ENCODE results near the gene MGAT4A.
"Not testable (repeated sequence)": the region's sequence is repeated elsewhere in the genome, so short reads cannot be mapped to it uniquely, and the experiment has no call there.

The MGAT4A gene

DNA sequence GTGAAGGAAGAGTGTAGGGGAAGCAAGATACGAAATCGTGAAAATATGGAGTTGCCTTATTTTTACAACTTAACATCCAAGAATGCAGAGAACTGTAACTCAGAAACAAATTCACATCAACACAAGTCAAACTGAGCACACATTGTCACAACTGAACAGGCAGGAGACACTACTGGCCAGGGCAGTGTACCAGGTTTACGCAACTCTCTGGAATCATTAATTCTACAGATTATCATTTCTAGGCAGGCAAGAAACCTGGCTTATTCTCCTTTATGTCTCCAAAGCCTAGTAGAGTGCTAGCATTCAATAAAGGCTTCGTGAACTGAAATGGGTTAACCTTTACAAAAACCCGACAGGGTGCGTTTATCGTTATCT lies 123.2 kb downstream of the MGAT4A start:
- no peak for DNase-seq (ENCODE audit: low spot score)

DNA sequence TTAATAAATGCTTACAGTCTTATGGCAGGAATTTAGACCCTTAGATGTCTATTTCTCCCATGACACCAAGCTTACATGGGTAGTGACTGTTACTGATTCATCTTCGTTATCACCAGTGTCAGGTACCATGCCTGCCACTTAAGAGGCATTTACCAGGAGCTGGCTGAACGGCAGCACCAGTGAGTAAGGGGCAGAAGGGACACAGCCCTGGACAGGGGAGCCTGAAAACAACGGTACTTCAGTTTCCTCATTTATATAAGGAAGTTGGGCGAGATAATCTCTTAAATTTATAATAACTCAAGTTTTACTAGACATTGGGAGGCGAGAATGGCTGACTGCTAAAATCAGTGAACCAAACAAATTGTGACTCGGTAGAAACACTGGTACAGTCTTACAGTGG lies 123.8 kb downstream of the MGAT4A start:
- no peak for DNase-seq (ENCODE audit: low spot score)

DNA sequence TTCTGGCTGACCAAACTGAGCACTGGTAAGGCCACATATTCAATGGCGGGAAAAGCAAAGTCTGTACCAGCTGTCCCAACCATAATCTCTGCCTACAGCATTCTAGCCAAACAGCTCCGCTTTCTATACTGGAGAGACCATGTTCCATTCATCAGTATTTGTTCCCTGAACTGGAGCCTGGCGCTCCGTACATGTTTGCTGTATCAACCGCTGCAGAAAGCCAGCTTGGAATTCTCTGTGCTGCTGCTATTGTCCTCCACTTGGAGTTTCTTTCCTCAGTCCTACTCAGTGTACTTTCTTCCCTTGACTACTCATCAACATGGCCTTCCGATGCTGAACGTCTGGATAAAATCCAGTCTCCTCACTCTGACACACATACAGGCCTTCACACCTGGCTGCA lies 124.5 kb downstream of the MGAT4A start:
- DNase-seq (ENCODE audit: low spot score), result no peak

DNA sequence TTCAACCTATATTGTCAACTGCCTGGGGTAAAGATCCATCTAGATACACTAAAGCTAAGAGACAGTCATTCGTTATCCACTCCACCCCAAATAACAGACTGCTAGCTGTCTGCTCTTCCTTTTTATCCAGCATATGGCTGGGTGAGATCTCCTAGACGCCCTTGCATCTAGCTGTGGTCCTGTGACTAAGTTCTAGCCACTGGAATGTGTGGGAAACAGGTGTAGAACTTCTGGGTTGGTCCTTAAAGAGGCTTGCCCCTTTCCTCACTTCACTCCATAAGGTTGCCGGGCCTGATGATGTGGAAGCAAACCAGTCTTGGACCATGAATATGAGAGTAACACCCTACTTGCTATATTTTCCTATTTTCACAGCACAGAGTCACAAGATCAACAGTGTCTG lies 125.9 kb downstream of the MGAT4A start:
- DNase-seq (ENCODE audit: low spot score), result no peak

DNA sequence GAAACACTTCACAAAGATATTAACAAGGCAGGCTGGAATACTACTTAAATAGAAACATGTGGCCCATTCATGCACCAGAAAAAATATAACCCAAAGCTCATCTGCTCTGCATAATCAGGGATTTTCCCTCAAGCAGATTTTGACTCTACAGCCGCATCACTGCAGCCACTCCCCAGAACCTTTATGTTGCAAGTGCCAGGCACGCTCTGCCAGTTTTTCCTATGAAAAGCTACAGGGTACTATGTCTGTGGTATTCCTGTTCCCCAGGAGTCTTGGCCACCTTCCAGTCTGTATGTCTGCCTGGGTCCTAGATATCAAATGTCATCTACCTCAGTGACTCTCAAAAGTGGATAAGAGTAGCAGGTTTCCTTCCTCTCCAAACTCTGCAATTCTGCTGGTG lies 126.4 kb downstream of the MGAT4A start:
- no peak for DNase-seq (ENCODE audit: low spot score)

DNA sequence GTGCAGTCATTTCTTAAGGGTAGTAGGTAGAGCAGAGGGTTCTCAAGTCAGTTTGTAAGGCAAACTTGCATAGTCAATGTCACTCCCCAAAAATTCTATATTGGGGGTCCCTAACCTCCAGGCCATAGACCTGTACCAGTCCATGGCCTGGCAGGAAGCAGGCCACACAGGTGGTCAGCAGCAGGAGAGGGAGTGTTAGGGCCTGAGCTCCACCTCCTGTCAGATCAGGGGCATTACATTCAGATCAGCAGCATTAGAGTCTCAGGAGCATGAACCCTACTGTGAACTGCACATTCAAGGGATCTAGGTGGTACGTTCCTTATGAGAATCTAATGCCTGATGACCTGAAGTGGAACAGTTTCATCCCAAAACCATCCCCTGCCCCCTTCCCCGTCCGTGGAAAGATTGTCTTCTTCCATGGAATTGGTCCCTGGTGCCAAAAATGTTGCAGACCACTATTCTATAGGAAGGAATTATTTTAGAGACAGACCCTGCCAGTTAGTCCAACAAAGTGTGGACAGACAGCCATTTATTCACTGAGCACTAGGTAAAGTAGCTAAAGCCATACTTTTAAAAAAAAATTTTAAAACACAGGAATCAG lies 129.3 kb downstream of the MGAT4A start:
- no peak for DNase-seq (ENCODE audit: low spot score)

DNA sequence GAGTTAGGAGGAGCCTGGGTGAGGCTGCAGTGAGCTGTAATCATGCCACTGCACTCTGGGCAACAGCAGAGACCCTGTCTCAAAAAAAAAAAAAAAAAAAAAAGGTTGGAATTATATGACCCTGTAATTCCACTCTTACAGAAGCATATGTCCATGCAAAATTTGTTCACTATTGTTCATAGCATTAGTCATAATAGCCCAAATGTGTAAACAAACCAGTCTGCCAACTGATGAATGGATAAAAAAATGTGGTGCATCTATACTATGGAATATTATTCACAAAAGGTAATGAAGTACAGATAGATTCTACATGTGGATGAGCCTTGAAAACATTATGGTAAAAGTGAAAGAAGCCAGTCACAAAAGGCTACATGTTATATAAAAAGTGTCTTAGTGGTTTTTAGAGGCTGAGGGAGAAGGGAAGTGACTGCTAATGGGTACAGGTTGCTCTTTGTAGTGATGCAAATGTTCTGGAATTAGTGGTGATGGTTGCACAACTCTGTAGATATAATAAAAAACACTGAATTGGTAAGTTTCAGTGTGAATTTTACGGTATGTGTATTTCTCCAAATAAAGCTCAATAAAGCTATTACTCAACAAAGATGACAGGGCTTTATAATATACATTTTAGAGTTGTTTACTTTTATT lies 132.0 kb downstream of the MGAT4A start:
- no peak for DNase-seq (ENCODE audit: low spot score)

DNA sequence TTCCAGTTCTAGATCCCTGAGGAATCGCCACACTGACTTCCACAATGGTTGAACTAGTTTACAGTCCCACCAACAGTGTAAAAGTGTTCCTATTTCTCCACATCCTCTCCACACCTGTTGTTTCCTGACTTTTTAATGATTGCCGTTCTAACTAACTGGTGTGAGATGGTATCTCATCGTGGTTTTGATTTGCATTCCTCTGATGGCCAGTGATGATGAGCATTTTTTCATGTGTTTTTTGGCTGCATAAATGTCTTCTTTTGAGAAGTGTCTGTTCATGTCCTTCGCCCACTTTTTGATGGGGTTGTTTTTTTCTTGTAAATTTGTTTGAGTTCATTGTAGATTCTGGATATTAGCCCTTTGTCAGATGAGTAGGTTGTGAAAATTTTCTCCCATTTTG lies 136.3 kb downstream of the MGAT4A start:
- not testable (repeated sequence) for DNase-seq (ENCODE audit: low spot score)

DNA sequence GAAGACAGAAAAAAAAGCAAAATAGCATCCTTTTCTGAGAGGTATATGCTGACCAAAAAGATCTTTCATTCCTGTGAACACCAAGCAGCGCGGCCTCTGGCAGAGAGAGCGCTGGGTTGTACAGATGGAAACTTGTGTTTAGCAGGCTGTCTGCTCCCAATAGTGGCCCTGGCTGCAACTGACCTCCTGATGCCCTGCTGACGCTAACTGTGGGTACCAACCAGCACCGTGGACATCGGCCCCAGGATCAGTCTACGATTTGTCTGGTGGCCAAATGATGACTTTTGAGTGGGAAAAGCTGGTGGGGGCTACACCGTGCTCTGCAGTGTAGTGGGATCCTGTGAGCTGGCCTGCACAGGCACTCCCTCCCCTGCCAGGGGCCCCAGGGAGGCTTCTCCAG lies 138.4 kb downstream of the MGAT4A start:
- no peak for DNase-seq (ENCODE audit: low spot score)

DNA sequence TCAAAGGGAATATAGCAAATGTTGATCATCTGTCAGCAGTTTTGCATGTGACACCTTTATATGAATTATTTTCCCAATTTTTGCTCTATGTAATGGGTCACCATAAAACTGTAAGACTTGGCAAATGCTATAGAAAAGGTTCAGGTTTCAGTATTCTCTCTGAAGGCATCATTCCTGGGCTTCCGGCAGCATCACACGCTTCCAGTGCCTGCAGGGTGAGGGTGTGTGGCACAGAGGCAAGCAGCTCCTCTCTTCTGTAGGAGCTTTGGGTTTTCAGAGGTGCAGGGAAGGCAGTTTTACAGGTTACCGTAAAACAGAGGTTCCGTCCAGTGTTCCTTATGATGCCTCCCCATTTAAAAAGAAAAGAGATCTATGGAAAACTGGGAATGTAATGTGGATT lies 141.4 kb downstream of the MGAT4A start:
- DNase-seq (ENCODE audit: low spot score), result no peak

DNA sequence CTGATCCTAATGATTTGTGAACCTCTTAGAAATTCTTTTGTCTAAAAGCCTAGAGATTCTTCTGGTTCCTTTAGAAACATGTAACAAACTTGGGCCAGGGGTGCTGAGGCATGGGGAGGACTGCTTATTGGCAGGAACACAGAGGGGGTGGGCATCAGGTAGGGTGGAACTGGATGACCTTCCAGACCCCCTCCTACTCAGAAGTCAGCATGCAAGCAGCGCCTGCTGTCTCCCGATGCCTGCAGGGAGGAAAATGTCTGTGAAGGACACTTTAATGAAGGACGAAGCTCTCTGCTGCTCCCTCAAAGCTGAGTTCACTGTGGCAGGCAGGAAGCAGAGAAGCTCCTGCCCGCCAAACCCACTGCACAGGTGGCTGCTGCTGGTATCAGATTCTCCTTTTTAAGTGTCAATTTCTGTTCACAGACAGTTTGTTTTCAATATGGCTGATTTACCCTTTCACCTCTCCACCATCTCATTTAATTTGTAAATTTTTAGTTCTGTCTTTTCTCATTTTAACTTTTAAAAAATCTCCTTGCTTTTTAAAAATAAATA lies 142.0 kb downstream of the MGAT4A start:
- no peak for DNase-seq (ENCODE audit: low spot score)

DNA sequence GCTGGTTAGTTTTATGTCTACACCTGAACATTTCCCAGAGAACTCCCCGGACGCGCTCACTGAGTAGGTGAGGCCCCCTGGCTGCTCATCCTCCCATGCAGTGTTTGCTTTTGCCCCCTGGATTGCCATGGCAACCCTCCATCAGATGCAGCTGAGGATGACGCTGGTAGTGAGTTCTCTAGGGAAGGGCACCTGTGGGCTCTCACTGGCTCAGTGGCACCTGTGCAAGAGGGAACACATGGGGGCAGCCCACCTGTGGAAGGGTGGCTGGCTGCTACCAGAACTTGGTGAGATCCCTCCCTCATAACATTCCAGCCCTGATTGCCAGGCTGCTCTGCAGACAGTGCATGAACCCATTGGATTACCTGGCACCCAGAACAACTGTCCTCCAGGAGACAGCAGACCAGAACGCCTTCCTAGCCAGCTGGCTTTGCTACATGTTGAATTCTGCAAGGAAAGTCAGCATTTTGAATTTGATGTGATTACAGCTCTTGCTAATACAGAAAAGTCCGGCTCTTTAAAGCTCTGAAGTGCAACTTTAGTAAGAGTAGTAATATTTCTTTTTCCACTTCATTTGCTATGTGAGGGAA lies 144.3 kb downstream of the MGAT4A start:
- DNase-seq (ENCODE audit: low spot score), result no peak

DNA sequence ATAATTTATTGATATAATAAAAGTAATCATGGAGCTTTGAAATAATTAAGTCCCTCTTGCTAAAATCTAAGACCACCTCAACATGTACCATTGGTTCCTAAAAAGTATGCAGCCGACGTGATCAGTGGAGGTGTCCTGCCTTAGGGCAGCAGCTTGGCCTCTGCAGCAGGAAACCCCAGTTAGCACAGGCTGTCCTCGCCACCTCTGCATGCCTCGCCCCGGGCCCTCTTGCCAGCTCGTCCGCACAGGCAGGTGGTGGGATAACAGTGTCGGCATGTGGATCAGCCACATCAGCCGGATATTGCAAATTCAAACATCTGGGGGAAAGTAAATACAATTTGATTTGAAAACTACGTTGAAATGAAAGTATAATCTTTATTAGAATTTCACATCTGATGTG lies 145.5 kb downstream of the MGAT4A start:
- DNase-seq (ENCODE audit: low spot score), result no peak

DNA sequence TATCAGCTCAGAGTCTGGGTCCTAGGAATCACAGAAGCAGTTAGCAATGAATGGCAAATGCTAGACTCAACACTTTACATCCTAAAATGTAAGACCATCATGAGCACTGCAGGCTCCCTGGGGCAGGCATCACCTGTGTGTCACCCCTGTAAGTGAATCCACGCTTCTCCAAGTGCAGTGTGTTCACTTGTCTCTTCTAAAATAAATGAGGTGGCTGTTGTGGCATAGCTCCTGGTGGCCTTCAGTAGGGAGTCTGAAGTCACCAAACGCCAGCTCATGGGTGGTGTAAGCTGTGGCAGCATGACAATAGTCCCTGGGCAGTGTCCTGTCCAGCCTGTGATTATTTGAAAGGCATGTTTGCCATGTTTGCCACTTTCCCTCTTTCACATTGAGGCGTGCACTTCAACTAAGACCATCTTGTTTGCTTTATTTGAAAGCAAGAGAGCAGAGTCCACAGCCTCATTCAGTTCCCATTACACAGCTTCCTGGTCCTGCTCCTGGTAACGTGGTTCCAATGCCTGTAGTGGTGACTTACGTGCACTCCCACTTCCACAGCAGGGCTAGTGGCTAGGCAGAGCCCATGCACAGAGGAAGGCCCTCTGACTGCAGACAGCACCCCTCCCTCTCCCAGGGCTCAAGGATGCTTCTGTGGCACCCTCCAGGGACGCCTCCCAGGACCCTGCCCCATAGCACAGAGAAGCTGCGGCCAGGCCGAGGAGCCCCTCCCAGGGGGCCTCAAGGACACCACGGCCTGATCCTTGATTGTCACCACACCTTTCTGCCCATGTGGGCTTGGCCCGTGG lies 146.9 kb downstream of the MGAT4A start:
- no peak for DNase-seq (ENCODE audit: low spot score)

DNA sequence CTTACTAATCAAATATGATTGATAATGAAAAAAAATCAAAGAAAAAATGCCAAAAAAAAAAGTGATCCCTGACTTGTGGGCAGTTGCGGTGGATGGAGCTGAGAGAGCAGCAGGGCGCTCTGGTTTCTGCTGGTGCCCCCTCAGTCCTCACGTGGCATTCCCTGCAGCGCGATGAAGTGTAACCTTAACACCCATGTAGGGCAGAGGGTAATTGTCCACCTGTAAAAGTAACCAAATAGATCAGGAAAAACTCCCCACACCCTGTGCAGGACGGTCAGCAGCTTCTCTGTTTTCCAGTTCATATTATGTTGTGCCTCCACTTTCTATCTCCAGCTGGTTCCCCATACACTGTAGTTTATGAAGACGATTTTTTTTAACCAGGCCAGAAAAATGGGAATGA lies 147.7 kb downstream of the MGAT4A start:
- no peak for DNase-seq (ENCODE audit: low spot score)

DNA sequence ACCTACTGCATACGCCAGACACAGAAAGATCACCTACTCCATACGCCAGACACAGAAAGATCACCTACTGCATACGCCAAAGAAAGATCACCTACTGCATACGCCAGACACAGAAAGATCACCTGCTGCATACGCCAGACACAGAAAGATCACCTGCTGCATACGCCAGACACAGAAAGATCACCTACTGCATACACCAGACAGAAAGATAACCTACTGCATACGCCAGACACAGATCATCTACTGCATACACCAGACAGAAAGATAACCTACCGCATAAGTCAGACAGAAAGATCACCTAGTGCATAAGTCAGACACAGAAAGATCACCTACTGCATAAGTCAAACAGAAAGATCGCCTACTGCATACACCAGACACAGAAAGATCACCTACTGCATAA lies 148.4 kb downstream of the MGAT4A start:
- no peak for DNase-seq (ENCODE audit: low spot score)

DNA sequence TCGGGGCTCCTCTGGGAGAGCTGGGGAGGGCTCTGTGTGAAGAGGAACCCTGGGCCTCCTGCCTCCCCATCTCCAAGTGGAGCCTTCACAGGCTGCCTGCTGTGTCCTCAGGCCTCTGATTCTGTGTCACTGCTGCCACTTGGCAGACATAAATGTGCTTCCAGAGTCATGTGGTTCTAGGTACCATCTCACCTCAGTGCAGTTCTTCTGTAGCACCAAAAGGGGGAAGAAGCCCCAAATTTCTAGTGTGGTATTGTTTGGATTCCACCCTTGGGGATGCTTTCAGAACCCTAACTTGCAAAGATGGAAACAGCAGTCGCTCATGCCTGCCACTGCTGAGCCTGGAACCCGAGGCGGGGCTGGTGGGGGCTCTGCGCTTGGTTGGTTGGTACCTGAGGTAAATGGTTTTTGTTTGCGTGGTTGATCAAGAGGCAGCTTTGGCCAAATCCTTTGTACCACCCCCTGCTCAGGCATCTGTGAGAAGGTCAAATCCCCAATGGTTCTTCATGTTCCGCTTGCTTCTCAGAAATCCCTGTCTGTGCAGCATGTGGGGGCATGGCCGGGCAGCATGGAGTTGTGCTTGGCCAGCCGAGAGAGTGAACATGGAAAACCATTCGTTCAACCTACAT lies 150.2 kb downstream of the MGAT4A start:
- no peak for DNase-seq (ENCODE audit: low spot score)

DNA sequence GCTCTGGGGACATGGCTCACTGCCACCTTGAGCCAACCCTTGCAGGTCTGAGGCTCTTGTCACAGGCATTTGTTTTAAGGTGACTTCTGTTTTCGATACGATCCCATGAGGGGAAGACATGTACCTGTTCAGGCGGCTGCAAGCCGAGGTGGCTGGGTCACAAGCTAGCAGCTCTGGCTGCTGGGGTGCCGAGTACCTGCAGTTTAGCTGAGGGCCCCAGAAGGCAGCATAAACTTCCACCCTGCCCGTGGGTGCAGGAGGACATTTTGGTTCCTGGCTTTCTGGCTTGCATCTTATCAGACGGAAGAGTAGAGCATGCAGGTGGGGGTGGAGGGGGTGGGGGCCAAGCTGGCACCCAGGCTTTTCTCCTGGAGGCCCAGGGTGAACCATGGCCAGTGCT lies 151.0 kb downstream of the MGAT4A start:
- no peak for DNase-seq (ENCODE audit: low spot score)

DNA sequence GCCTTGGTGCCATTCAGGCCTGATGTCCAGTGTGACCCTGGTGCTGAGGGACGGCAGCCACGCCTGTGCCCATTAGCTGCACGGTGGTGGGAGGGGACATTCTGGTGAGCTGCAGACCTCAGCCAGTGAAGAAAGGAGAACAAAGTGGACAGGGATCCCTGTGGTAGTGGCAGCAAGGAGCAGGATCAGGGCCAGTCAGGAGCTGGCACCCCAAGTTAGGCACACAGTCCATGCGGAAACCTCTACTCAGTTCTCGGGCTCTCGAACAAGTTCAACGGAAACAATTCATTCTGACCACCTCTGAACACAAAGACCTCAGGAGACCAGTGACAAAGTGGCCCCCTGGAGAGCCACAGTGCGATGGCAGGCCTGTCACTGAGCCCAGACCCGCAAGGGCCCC lies 152.7 kb downstream of the MGAT4A start:
- DNase-seq (ENCODE audit: low spot score), result no peak

DNA sequence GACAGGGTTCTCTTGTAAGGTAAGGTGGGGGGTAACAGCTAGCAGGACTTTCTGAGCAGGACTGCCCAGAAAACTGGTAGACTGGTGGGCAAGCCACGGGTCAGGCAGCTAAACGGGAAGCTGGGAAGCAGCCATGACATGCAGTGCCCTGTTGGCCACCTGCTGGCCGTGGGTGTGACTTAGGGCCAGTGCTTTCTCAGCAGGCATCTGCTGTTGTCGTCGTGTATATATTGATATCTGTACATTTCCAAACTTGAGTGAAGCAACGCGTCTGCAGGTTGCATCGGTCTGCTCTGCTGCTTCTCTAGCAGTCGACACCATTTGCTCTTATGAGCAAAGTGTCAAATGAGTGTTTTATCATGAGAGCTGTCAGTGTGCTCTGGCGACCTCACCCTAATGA lies 153.6 kb downstream of the MGAT4A start:
- DNase-seq (ENCODE audit: low spot score), result no peak

DNA sequence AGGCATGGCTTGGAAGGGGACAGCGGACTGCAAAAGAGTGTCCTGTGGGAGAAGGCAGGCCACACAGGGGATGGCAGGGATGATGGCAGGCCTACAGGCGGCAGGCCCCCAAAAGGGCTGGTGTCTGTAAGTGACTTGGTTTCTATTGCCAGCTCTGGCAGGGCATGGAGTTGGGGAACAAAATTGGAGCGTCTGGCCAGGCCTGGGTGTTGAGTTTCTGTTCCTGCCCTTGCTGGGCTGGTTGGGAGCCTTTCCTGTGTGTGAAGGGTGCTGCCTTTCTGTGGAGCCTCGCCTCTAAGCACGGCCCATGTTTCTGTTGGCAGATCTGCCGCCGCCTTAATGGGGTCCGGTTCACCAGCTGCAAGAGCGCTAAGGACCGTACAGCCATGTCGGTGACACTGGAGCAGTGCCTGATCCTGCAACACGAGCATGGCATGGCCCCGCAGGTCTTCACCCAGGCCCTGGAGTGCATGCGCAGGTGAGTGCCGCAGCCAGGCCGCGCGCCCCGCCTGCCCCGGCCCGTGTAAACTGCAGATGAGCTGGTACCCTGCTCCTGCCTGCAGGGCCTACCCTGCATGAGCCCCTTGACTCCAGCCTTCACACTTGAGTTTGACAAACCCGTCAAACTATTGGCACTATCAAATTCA lies 154.1 kb downstream of the MGAT4A start:
- DNase-seq (ENCODE audit: low spot score), result no peak

DNA sequence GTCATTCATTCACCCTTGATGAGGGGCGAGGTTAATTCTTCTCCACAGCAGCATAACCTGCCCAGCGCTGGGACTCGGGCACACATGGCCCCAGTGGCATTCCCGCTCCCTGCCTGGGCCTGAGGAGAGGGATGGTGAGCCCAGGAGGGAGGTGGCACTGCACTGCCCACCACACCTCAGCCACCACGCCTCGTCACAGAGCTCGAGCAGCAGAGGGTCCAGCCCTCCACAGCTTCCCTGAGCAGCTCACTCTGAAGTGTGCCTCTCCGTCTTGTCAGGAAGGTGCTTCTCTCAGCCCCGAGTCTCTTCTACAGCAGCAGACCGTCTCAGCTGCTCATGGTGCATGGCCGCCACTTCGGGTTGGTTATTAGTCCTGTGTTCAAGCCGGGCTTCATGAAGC lies 157.5 kb downstream of the MGAT4A start:
- no peak for DNase-seq (ENCODE audit: low spot score)

Data from CD4-positive, alpha-beta T cell treated with Interleukin-2 at 100 ng/mL for 4 hours (primary cell).